GM19035 (cell line): ENCODE data around the gene JAG2.

Experiments used
- ATAC-seq: cut with Tn5 transposase; IDR thresholded peaks from one replicate; pipeline ENCODE4 v1.9.1; 2021; ENCODE audit not compliant: unreplicated experiment

JAG2 gene

DNA sequence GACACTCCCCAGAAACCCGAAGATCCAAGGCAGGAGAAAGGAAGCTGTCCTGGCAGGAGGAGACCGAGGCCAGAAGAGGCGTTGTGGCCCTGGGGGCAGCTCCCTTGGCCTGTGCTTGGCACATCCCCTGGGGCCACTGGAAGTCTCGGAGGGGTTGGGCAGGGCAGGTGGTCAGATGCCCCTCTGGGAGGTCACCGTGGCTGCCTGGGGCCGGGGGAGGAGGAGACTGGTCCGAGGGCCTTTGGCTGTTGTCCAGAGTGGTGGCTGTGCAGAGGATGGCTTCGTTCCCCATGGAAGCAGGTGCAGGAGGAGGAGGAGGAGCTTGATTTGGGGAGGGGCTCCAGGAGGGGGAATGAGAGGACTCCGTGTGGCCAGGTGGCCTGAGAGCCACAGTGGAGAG lies 15.9 kb upstream of the JAG2 start:
- no peak for ATAC-seq

DNA sequence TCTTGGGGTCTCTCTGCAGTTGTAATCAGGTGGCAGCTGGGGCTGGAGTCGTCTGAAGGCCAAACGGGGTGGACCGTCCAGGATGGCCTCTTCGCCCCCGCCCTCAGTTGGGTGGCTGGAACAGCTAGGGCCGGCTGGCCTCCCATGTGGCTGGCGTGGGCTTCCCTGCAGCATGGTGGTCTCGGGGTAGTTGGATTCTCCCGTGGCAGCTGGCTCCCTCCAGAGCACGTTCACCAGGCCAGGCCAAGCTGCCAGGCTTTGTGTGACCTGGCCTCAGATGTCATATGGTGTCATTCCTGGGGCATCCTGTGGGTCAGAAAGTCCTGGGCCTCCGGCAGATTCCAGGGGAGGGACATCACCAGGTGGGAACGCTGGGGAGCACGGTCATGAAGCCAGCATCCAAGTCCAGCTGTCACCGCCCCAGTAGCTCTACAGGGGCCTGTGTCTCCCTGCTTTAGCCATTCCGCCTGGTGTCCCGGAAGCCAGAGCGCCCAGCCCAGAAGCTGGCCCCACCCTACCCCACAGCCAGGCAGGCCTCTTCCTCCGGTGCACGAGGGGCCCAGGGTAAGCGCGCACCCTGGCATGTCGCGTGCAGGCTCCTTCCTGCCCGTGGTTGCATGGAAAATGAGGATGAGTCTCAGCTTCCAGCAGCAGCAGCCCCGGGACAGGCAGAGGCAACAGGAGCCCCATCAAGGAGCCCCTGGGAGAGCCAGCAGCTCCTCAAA lies 13.9 kb upstream of the JAG2 start:
- no peak for ATAC-seq

DNA sequence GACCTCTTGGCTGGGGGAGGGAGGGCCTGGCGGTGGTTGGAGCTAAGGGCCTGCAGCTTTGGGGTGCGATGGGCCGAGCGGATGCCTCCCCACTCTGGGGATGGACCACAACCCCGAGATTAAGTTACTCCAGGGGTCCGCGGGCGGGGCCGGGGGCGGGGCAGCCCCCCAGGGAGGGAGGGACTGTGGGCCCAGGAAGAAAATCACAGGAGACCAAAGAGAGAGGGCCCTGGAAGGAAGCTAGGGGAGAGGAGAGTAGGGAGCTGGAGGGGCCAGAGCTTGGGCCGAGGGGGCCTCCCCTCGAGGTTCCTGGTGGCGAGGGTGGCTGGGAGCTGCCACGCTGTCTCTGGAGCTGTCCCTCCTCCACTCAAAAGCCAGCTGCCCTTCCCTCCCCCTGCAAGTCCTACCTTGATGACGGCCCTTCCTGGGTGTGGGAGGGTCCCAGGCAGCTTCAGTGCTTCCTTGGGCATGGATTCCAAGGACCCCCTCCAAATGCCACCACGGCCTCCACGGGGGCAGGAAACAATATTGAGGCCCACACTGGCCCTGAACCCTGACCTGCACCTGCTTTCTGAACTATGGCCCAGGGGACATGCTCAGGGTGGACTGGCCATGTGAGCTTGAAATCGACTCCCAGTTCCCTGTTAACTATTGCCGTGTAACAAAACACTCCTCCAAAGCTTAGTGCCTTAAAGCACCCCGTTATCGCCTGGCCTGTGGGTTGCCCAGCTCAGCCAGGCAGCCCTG lies 13.1 kb upstream of the JAG2 start:
- ATAC-seq = no peak

DNA sequence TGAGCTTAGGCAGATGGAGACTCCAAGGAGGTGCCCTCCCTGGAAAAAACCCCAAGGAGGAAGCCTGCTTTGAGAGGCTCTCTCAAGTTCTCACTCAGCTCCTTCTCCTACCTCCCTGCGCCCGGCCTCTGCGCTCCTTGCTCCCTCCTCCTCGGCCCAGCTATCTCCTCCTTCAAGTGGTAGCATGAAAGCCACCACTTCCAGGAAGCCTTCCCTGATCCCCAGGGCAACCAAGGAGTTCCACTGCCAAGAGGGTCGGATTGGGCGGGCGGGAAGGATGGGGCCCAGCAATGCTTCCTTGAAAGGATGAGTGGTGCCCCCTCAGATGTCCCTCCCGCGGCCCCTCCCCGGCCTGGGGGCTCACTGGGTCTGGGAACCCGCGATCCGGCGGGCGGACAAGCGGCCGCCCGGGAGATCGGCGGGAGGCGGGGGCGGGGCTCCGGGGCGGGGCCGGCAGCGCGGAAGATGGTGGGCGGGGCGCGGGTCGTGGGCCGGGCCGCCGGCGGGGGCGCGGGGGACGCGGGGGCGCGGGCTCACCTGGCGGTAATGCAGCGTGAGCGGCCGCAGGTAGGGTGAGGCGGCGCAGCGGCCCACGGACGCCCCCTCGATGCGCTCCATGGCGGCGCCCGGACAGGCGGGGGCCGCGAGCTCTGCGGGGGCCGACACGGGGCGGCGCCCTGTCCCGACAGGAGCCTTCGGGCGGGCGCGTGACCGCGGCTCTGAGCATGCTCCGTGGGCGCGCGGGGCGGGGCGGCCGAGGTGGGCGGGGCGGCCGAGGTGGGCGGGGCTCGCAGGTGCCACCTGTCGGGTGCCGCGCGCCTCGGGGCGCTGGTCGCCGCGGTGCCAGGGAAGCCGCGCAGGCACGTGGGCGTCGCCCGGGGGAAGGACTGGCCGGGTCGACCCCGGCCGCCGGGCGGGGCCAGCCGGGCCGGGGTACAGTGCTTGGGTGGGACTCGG lies 12.3 kb upstream of the JAG2 start, which contains the start of gene NUDT14:
Gene NUDT14, minus strand, starts transcription at position 721 of the 957 bp plus-strand sequence. Its CDS starts 103 bp downstream, at position 618.
- ATAC-seq = peak; percentile 58

DNA sequence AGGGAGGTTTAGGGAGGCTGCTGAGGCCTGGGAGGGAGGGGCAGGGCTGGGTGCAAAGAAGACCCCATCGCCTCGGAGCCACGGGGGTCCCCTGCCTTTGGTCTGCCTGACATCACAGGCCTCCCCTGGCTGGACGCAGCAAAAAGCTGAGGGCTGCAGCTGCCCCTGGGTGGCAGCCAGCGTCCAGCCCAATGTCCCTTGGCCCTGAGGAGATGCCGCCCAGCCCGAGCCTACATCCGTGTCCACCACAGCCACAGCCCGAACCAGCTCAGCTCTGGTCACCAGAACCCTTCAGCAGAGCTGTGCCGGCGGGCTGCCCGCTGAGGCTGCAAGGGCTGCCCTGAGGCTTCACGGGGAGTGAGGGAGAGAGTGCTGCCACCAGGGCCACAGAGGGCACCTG lies 10.6 kb upstream of the JAG2 start:
- ATAC-seq = no peak

DNA sequence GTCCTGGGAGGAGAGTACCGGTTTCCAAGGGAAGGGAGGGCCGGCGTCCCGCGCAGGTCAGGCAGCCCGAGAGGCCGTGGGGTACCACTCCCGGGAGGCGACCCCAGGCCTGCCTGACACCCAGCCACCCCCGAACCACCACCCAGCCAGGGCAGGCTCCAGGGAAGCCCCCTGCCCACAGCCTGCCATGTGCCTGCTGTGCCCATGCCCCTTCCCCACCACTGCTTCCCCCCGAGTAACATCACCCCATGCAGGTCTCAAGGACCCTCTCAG lies 10.2 kb upstream of the JAG2 start:
- no peak for ATAC-seq

DNA sequence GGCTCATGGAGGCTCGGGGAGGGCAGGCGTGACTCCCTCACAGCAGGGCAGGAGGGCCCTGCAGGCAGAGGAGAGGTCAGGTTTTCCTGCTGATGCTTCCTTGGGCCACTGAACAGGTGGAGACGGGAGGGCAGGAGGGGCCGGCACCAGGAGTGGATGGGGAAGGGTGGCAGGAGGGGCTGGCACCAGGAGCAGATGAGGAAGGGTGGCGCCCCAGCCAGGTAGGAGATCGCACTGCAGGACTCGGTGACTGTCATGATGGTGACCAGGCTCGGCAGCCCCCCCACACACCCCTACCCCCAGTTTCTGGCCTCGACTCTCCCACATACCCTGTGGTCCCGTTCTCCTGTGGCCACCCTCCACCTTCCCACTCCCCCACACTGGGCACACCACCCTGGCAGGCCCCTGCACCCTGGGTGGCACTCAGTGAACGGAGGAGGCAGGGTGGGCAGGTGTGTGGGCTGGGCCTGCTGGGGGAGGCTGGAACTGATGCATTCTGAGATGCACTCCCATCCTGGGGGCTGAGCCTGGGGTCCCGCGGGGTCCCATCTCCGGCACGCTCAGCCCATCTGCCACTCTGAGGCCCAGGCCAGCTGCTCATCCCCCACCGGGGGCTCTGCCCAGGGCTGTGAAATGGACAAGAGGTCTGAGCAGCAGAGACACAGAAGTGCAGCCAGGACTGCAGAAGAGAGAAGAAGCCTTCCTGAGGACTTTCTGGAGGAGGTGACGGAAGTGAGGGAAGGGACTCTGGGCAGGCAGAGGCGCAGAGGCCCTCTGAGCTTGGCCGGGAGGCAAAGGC lies 9.7 kb upstream of the JAG2 start:
- ATAC-seq = no peak

DNA sequence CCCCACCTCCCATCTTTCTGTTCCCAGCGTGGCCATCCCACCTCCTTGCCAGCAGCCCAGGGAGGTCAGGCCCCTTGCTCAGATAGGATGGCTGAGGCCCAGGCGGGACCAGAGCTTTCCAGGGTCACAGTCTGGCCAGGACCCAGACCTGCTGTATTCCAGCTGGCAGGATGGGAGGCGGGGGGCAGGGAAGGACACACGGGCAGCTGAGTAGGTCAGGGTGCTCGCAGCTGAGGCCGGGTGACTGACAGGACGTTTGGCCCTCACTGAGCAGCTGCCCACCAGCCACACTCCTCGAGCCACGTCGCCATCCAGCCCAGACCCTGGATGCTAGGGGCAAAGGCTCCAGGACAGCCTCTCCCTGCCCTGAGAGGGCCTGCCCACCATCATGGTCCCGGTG lies 8.5 kb upstream of the JAG2 start:
- no peak for ATAC-seq

DNA sequence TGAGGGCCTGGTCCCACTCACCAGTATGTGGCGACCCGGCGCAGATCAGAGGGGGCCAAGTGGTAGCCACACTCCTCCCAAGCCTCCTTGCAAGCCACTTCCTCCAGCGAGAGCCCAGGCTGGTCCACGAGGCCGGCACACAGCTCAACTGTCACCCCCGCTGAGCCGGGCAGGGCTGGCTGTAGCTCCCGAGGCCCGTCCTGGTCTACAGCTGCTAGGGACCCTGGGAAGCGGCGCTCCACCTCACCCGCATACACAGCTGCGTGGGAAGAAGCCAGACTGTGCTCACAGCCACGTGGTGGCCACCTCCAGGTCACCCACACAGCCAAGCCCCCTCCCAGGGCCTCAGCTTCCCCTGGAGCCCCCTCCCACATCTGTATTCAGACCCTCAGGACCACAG lies 7.9 kb upstream of the JAG2 start:
- ATAC-seq = no peak

DNA sequence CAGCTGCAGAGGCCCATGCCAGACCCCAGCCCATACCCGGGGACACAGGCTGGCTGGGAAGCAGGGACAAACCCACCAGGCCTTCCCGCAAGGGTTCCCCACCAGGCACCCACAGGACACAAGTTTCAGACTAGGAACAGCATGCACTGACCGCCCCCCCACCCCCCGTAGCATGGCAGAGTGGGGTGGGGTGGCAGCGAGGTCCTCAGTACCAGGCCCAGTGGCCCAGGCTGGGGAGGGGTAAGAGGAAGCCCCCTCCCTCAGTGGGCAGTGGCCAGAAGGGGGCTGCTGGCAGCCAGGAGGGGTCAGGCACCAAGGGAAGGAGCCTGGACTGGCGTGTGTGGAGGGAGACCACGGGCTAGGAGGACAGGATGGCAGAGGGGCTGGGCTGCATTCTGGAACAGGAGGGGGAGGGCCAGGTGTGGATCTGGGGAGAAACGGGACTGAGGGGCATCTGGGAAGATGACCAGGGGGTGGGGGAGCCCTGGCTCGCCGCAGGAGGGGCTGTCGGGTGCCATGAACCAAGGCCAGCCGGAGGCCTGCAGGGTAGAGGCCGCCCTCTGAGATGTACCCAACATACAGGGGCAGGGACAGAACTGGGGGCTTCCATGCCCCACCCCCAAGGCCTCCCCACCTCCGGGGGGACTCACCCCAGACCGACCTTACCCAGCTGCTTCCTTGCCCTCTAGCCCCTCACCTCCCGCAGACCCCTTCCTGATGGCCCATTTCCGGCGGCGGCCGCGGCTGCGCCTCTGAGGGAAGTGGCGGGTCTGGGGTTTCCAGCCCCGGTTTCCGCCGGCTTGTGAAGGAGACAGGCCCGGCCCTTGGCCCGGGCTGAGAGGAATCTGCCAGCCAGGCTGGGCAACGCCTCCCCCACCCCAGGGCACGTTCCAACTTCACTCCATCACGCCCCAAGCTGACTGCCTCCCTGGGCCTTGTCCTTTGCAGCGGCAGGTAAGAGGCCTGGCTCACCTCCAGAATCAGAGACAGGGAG lies 5.6 kb upstream of the JAG2 start:
- ATAC-seq = no peak

DNA sequence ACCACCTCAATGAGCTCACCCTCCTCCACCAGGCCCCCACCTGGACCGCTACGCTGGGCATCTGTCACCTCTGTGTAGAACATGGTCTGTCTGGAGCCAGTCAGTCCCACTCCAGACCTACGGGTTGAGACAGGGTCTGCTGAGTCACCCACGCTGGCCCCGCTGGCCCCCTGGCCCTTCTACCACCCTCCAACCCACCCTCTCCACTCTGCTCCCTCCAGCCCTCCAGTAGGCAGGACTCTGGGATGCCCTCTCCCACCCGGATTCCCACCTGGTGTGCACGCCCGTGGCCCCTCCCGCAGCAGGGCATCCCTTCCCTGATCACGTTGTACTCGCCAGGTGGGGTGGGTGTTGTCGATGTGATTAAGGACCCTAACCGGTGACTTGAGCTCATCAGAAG lies 4.6 kb upstream of the JAG2 start:
- no peak for ATAC-seq

DNA sequence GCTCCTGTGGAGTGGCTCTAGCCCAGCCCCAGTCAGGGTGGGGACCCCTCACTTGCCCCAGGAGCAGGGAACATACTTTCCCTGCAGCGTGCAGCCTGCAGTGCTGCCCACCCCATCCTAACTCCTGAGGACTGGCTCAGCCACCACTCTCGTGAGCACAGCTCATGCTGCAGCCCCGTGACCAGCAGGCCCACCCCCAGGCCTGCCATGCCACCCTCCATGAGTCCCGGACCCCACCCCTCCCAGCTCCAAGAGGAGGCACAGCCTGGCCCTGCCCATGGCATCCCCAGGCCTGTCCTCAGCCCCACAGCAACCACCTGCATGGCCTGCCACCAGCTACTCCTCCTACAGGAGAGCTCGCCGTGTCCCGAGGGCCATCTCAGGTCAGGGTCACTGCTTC lies 3.9 kb upstream of the JAG2 start:
- ATAC-seq = no peak

DNA sequence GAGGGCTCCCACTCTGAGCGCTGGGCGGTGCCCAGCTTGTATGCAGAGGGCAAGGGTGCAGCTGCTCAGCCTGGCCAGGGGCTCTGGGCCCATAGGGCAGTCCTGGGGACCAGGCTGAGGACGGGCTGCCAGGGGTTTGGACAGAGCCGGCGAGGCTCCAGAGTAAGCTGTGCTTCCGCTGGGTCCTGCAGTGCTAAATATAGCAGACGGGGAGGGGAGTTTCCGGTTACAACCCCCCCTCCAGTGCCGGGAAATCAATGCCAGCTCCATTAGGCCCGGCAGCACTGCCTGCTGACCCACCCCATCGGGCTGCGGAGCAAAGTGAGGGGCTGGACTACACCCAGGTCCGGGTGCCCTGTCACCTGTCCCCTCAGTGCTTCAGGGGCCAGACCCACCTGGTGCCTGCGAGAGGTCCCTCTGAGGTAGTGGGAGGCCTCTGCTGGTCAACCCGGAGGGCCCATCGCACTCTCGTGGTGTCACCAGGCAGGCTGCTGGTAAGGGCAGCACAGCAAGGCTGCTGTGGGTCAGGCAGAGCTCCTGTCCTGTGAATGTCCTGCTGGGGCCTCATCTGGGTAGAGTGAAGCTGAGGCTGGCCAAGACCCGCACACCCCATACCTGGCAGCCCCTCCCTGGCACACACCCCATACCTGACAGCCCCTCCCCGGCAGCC lies 2.6 kb upstream of the JAG2 start:
- ATAC-seq = no peak

DNA sequence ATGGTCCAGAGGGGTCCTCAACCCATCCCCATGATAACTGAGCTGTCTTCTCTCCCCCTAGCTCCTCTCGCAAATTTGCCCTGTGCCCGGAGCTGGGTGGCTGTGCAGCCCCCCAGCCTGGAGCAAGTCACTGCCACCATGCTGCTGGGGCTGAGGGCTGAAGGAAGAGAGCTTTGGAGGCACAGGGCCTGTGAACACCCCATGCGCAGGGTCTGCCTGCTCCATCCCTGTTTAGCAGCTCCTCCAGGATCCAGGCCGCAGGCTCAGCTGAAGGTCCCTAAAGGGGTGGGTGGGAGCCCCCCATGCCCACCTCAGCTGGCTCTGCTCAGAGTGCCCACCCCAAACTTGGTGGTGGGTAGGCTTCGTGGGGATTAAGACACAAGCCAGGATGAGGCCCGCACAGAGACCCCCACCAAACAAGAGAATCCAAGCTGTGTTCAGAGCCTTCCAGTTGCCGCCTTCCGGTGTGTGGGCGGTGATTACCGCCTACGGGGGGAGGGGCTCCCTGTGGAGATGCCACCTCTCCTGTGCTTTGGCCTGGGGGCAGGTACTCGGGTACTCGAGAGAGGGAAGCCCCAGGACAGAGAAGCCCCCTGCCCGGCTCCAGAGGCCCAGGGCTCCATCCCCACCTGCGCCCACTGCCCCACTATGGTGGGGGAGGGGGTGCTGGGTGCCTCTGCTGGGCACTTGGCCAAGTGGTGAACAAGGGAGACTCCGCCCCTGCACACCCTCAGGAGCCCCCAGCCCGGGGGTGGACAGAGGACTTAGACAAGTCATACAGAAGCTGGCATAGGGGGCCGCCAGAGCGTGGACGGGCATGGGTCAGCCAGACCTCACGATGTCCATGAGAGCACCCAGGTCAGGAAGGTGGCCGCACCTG lies 1.4 kb upstream of the JAG2 start:
- ATAC-seq = no peak

DNA sequence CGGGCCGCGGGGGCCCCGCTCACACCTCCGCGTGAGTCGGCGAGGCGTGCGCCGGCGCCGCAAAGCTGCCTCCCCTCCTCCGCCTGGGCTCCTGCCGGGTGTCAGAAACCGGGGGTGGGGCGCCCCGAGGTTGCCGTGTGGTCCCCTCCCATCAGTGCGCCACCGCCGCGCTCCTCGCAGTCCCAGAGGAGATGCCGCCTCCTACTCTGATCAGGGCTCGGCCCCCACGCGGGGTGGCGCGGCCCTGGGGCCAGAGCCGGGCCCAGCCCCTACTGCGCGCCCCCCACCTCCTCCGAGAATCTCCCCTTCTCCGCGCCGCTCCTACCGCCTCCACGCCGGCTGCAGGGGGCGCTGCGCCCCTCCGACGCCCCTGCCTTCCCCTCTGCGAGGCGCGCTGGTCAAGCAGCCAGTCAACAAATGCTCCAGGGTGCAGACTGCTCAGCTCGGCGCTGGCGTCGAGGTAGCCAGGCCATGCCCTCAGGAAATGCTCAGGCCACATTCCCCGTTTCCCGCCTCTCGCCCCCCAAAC lies 467 bp upstream of the JAG2 start:
- ATAC-seq = no peak

DNA sequence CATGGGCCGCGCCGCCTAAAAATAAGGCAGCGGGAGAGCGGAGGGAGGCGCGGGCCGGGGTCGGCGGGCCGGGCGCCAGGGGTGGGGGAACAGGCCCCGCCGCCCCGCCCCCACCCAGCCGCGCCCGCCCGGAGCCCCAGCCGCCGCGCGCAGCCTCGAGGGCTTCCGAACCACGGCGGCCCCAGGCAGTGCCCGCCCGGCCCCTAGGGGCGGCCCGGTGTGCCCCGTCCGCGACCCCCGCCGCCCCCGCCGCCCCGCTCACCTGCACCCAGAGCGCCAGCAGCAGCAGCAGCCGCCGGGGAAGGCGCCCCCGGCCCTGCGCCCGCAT lies 519 bp downstream of the JAG2 start:
- no peak for ATAC-seq

DNA sequence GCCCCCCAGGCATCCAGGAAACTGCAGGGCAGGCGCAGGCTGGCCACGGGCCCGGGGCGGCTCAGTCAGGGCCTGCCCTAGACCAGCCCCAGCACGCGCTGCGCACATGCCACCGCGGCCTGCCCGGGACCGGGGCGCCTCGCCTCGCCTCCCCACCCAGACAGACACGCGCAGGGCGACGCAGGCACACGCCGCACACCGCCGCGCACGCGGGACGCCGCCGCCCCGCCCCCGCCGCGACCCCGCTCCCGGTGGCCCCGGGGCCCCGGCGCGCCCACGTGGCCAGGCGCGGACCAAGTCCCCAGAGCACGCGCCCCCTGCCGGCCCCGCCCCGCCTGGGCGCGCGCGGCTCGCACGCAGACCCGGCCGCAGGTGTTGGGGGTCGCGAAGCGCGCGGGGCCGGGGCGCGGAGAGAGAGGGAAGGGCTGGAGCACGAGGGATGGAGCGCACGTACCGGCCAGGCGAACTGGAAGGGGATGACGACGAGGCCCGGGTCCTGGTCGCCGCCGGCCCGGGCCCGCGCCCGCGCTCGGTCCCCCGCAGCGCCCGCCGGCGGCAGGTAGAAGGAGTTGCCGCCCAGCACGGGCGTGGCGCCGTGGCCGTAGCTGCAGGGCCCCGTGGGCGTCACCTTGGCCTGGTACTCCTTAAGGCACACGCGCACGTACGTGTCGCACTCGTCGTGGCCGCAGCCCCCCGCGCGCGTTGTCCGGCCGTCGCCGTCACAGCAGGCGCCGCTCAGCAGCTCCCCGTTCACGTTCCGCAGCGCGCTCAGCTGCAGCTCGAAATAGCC lies 1.1 kb downstream of the JAG2 start:
- no peak for ATAC-seq
